ENCODE data around the gene CTSO.

The CTSO gene

DNA sequence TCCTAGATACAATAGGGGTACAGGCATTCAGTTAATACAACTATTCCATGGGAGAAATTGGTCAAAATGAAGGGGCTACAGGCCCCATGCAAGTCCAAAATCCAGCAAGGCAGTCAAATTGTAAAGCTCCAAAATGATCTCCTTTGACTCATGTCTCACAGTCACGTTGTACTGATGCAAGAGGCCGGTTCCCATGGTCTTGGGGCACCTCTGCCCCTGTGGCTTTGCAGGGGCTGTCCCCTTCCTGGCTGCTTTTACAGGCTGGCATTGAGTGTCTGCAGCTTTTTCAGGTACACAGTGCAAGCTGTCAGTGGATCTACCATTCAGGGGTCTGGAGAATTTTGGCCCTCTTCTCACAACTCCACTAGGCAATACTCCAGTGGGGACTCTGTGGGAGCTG lies 75.1 kb downstream of the CTSO start:
- DNase-seq (ENCODE audit: low read depth, low spot score): no peak
- in situ Hi-C loops (cut with HindIII; ENCODE audit: low sequenced_read_pairs): no loop called here

DNA sequence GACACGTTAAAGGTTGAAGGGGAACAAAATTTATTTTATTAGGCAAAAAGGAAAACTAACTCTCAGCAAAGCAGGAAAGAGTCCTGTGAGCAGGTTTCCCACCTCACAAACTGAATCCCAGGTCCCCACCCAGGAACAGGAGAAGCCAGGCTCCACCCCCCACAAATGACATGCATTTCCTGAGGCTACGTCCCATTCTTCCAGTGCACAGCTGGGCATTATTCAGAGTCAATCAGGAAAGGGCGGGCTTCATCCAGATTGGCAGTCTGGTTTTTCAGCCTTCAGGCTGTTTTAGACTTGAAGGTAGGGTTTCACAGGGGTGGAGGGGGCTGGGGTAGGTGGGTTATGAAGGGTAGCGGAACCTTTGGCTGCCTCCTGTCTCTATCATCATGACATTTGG lies 75.7 kb downstream of the CTSO start:
- no peak for TF ChIP-seq CTCF (IDR thresholded peaks at IDR 0.05; ENCODE audit: low read depth, low read length)
- no peak for DNase-seq (ENCODE audit: low read depth, low spot score)
- in situ Hi-C loops (cut with HindIII; ENCODE audit: low sequenced_read_pairs): no loop called here
- H3K4me3 ChIP-seq (ENCODE audit: low read depth, low read length): no peak overlapping the region

More for the DNA sequence above, 75.1 kb downstream of the CTSO start:
- no peak overlapping the region for H3K4me3 ChIP-seq (ENCODE audit: low read depth, low read length)
- TF ChIP-seq CTCF (IDR thresholded peaks at IDR 0.05; ENCODE audit: low read depth, low read length): no peak

DNA sequence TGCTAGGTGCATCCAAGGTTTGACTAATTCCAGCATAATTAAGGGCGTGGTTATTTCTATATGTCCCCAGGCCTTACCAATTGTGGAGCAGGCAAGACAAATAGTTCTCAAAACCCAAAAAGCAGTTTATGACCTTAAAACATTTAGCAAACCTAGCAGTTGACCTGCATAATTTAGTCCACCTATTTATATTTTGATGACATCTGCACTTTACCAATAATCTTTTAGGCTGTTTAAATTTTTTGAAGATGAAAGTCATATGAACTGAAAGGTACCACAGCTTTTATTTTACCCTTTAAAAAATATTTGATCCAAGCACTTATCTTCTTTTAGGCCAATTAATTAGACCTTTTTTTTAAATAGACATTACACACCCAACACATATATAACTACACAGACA lies 77.8 kb downstream of the CTSO start:
- H3K4me3 ChIP-seq (ENCODE audit: low read depth, low read length): no peak overlapping the region
- TF ChIP-seq CTCF (IDR thresholded peaks at IDR 0.05; ENCODE audit: low read depth, low read length): no peak
- in situ Hi-C loops (cut with HindIII; ENCODE audit: low sequenced_read_pairs): no loop called here
- DNase-seq (ENCODE audit: low read depth, low spot score): no peak

All from astrocyte of the spinal cord (primary cell).